ENCODE measurements around the gene GABRA1. TPM values are rescaled to one million over a fixed set of nuclear protein-coding genes. Genes with fewer than 3 reads are reported as not detected.

GABRA1 gene
- not detected in 5 replicates for total RNA-seq (2022; extraction: Qiagen RNA extraction; ENCODE audit: low read depth)

GRCh38 chr5:161847941-161848391 is at the start of gene GABRA1:
Gene GABRA1, plus strand, starts transcription at chr5:161848120. Its CDS starts 2,691 bp downstream, at chr5:161850811.

Other genes starting within 250 kb of the GABRA1 start
- not detected in 5 replicates for gene GABRA6, start 162.4 kb upstream of the GABRA1 start, total RNA-seq (2022; extraction: Qiagen RNA extraction; ENCODE audit: low read depth)
- not detected in 5 replicates for gene GABRG2, start 219.7 kb downstream of the GABRA1 start, total RNA-seq (2022; extraction: Qiagen RNA extraction; ENCODE audit: low read depth)